BE2C (cell line): ENCODE measurements around the gene FOSL2.

Source experiments
- DNase-seq: peaks from one replicate; pipeline ENCODE4 v3.0.0-alpha.2; 2020
- H3K27me3 ChIP-seq: fragments of 250-450 bp; sonication (Bioruptor Pico); 2 replicates; pipeline ENCODE4 v1.5.1; 2020; ENCODE audit warnings: mild to moderate bottlenecking
- H3K36me3 ChIP-seq: fragments of 250-450 bp; sonication (Bioruptor Pico); 2 replicates; pipeline ENCODE4 v1.5.1; 2020; ENCODE audit warnings: mild to moderate bottlenecking
- H3K4me1 ChIP-seq: fragments of 250-450 bp; sonication (Bioruptor Pico); 2 replicates; pipeline ENCODE4 v1.5.1; 2020
- H3K4me3 ChIP-seq: 2 replicates; pipeline ENCODE4 v1.5.1; 2011; ENCODE audit warnings: low read depth, low read length
- H3K9me3 ChIP-seq: fragments of 250-450 bp; sonication (Bioruptor Pico); 2 replicates; pipeline ENCODE4 v1.5.1; 2020
- CTCF ChIP-seq: IDR thresholded peaks from 2 replicates; pipeline ENCODE4 v1.5.1; 2012; ENCODE audit warnings: mild to moderate bottlenecking, low read depth, low read length

Gene FOSL2

GRCh38 chr2:28450901-28451565 is 58.4 kb downstream of the FOSL2 start:
- Histone ChIP-seq H3K36me3 (no peaks in the 10 kb centered on the region), H3K9me3 (no peaks in the 10 kb centered on the region), H3K27me3 (no peaks in the 10 kb centered on the region), H3K4me1 (peaks cover 3% of the 10 kb centered on the region; the same call in 1 of the 2 replicates), H3K4me3 (no peak overlapping the region)
- DNase-seq, result no peak
- TF ChIP-seq CTCF, result no peak

- Histone ChIP-seq H3K4me1 (peaks cover 3% of the 10 kb centered on the region; the same call in 1 of the 2 replicates), H3K36me3 (no peaks in the 10 kb centered on the region), H3K4me3 (no peak overlapping the region), H3K27me3 (no peaks in the 10 kb centered on the region), H3K9me3 (no peaks in the 10 kb centered on the region)
- no peak for TF ChIP-seq CTCF
- no peak for DNase-seq
These were observed 59.3 kb downstream of the FOSL2 start for GRCh38 chr2:28451793-28452533.

- H3K36me3 ChIP-seq, result no peaks in the 10 kb centered on the region
- H3K9me3 ChIP-seq, result no peaks in the 10 kb centered on the region
- H3K27me3 ChIP-seq, result no peaks in the 10 kb centered on the region
- no peak overlapping the region for H3K4me3 ChIP-seq
- TF ChIP-seq CTCF, result peak; percentile 95
- DNase-seq, result peak; percentile 83
- peaks cover 3% of the 10 kb centered on the region; the same call in 1 of the 2 replicates for H3K4me1 ChIP-seq
These were observed 60.0 kb downstream of the FOSL2 start for GRCh38 chr2:28452534-28453081.

GRCh38 chr2:28453396-28453795 is 60.7 kb downstream of the FOSL2 start:
- Histone ChIP-seq H3K4me1 (peaks cover 3% of the 10 kb centered on the region; the same call in 1 of the 2 replicates), H3K9me3 (no peaks in the 10 kb centered on the region), H3K36me3 (no peaks in the 10 kb centered on the region), H3K4me3 (no peak overlapping the region), H3K27me3 (no peaks in the 10 kb centered on the region)
- TF ChIP-seq CTCF, result no peak
- DNase-seq, result no peak

- no peak for DNase-seq
- Histone ChIP-seq H3K27me3 (no peaks in the 10 kb centered on the region), H3K9me3 (no peaks in the 10 kb centered on the region), H3K4me3 (no peak overlapping the region), H3K36me3 (no peaks in the 10 kb centered on the region), H3K4me1 (peaks cover 3% of the 10 kb centered on the region; the same call in 1 of the 2 replicates)
- TF ChIP-seq CTCF, result no peak
These were observed 61.6 kb downstream of the FOSL2 start for GRCh38 chr2:28454016-28454930.
